ENCODE data around the gene CPNE4. TPM values are rescaled to one million over a fixed set of nuclear protein-coding genes. Genes with fewer than 3 reads are reported as not detected.

CPNE4 gene
- total RNA-seq, 1 donor from 2014 or later: 0.41 TPM

- Mint-ChIP-seq H3K4me1 (ENCODE audit: unreplicated experiment) (peaks cover 10% of the 10 kb centered on the region), H3K9me3 (ENCODE audit: unreplicated experiment) (no peaks in the 10 kb centered on the region), H3K27me3 (ENCODE audit: unreplicated experiment) (no peaks in the 10 kb centered on the region), H3K27ac (ENCODE audit: unreplicated experiment) (no peak overlapping the region), H3K36me3 (ENCODE audit: low read depth, unreplicated experiment) (no peaks in the 10 kb centered on the region), H3K4me3 (ENCODE audit: unreplicated experiment) (no peak overlapping the region)
- no peak for DNase-seq (ENCODE audit: low spot score)
- no peak for TF ChIP-seq CTCF (IDR thresholded peaks at IDR 0.05; ENCODE audit: unreplicated experiment)
Observed at GRCh38 chr3:131807822-131808221, 227.0 kb downstream of the CPNE4 start.

- Mint-ChIP-seq H3K27ac (ENCODE audit: unreplicated experiment) (no peak overlapping the region), H3K36me3 (ENCODE audit: low read depth, unreplicated experiment) (no peaks in the 10 kb centered on the region)
Observed at GRCh38 chr3:131806736-131807135, 228.1 kb downstream of the CPNE4 start.

GRCh38 chr3:131804565-131805133 lies 230.2 kb downstream of the CPNE4 start:
- TF ChIP-seq CTCF (IDR thresholded peaks at IDR 0.05; ENCODE audit: unreplicated experiment): no peak
- H3K4me1 Mint-ChIP-seq (ENCODE audit: unreplicated experiment): peaks cover 10% of the 10 kb centered on the region
- no peak overlapping the region for H3K27ac Mint-ChIP-seq (ENCODE audit: unreplicated experiment)
- H3K9me3 Mint-ChIP-seq (ENCODE audit: unreplicated experiment): no peaks in the 10 kb centered on the region
- no peaks in the 10 kb centered on the region for H3K36me3 Mint-ChIP-seq (ENCODE audit: low read depth, unreplicated experiment)
- H3K4me3 Mint-ChIP-seq (ENCODE audit: unreplicated experiment): no peak overlapping the region
- no peak for DNase-seq (ENCODE audit: low spot score)
- no peaks in the 10 kb centered on the region for H3K27me3 Mint-ChIP-seq (ENCODE audit: unreplicated experiment)

More at GRCh38 chr3:131806736-131807135, 228.1 kb downstream of the CPNE4 start:
- Mint-ChIP-seq H3K4me1 (ENCODE audit: unreplicated experiment) (peaks cover 10% of the 10 kb centered on the region), H3K9me3 (ENCODE audit: unreplicated experiment) (no peaks in the 10 kb centered on the region), H3K4me3 (ENCODE audit: unreplicated experiment) (no peak overlapping the region), H3K27me3 (ENCODE audit: unreplicated experiment) (no peaks in the 10 kb centered on the region)
- DNase-seq (ENCODE audit: low spot score): no peak
- no peak for TF ChIP-seq CTCF (IDR thresholded peaks at IDR 0.05; ENCODE audit: unreplicated experiment)

- Mint-ChIP-seq H3K27me3 (ENCODE audit: unreplicated experiment) (no peaks in the 10 kb centered on the region), H3K27ac (ENCODE audit: unreplicated experiment) (no peak overlapping the region), H3K9me3 (ENCODE audit: unreplicated experiment) (no peaks in the 10 kb centered on the region), H3K36me3 (ENCODE audit: low read depth, unreplicated experiment) (no peaks in the 10 kb centered on the region), H3K4me3 (ENCODE audit: unreplicated experiment) (no peak overlapping the region), H3K4me1 (ENCODE audit: unreplicated experiment) (peaks cover 10% of the 10 kb centered on the region)
- no peak for DNase-seq (ENCODE audit: low spot score)
- no peak for TF ChIP-seq CTCF (IDR thresholded peaks at IDR 0.05; ENCODE audit: unreplicated experiment)
Observed at GRCh38 chr3:131803113-131803512, 231.7 kb downstream of the CPNE4 start.

- Mint-ChIP-seq H3K9me3 (ENCODE audit: unreplicated experiment) (no peaks in the 10 kb centered on the region), H3K27ac (ENCODE audit: unreplicated experiment) (no peak overlapping the region), H3K4me3 (ENCODE audit: unreplicated experiment) (no peak overlapping the region), H3K27me3 (ENCODE audit: unreplicated experiment) (no peaks in the 10 kb centered on the region), H3K36me3 (ENCODE audit: low read depth, unreplicated experiment) (no peaks in the 10 kb centered on the region), H3K4me1 (ENCODE audit: unreplicated experiment) (peaks cover 10% of the 10 kb centered on the region)
- DNase-seq (ENCODE audit: low spot score): no peak
- TF ChIP-seq CTCF (IDR thresholded peaks at IDR 0.05; ENCODE audit: unreplicated experiment): no peak
Observed at GRCh38 chr3:131802029-131802428, 232.8 kb downstream of the CPNE4 start.

Data from endothelial cell (in vitro differentiated cells).